ENCODE data around the gene SPATA46. TPM values are rescaled to one million over a fixed set of nuclear protein-coding genes. Genes with fewer than 3 reads are reported as not detected.
A peak's percentile ranks its signal among the peaks of the same experiment; 100 is the strongest.

SPATA46 gene
- total and polyA plus RNA-seq, 12 donors, result not detected

GRCh38 chr1:162417650-162418049 lies 41.0 kb upstream of the SPATA46 start:
- H3K4me3 ChIP-seq, result no peak overlapping the region
- no peaks in the 10 kb centered on the region for H3K27me3 ChIP-seq
- no peaks in the 10 kb centered on the region for H3K36me3 ChIP-seq (replicated peaks in 1 of 2)
- no peaks in the 10 kb centered on the region for H3K4me1 ChIP-seq (replicated peaks in 1 of 2)
- 63 to 75% (median 68%) methylated on average over 7 of the region's 7 CpGs for WGBS, 4 donors
- H3K9me3 ChIP-seq (replicated peaks in 1 of 3), result no peaks in the 10 kb centered on the region
- TF ChIP-seq POLR2A (IDR thresholded peaks at IDR 0.05), result no peak
- TF ChIP-seq, protein P1, sequence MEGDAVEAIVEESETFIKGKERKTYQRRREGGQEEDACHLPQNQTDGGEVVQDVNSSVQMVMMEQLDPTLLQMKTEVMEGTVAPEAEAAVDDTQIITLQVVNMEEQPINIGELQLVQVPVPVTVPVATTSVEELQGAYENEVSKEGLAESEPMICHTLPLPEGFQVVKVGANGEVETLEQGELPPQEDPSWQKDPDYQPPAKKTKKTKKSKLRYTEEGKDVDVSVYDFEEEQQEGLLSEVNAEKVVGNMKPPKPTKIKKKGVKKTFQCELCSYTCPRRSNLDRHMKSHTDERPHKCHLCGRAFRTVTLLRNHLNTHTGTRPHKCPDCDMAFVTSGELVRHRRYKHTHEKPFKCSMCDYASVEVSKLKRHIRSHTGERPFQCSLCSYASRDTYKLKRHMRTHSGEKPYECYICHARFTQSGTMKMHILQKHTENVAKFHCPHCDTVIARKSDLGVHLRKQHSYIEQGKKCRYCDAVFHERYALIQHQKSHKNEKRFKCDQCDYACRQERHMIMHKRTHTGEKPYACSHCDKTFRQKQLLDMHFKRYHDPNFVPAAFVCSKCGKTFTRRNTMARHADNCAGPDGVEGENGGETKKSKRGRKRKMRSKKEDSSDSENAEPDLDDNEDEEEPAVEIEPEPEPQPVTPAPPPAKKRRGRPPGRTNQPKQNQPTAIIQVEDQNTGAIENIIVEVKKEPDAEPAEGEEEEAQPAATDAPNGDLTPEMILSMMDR (IDR thresholded peaks at IDR 0.05), result no peak
- DNase-seq, result peak in 1 of 7 donors; percentile 22
- intact Hi-C loops (cut with DNase I), result no loop called here
- H3K27ac ChIP-seq, result no peak overlapping the region

DNA sequence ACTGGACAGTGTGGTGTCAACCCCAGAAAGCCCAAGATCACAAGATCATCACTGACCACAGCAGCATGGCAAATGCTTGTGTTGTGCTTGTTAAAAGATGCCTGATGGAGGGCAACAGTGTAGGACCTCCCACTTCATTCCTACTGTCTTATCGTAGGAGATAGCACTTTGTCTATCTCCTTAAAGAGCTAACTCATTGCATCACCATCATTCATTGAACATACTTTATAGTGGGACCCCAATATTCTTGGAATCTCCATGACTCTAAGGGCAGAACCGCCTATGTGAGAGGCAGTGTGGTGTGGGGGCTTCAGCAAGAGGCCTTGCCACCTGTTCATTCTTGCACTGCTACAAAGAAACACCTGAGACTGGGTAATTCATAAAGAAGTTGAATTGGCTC lies 40.3 kb upstream of the SPATA46 start:
- H3K27ac ChIP-seq, result peak overlapping the region in 1 of 5 donors; percentile 43
- H3K36me3 ChIP-seq (replicated peaks in 1 of 2), result no peaks in the 10 kb centered on the region
- WGBS, 4 donors, result 81 to 94% (median 82%) methylated on average over 2 of the region's 2 CpGs
- intact Hi-C loops (cut with DNase I), result no loop called here
- no peak for TF ChIP-seq POLR2A (IDR thresholded peaks at IDR 0.05)
- TF ChIP-seq, protein P1 (IDR thresholded peaks at IDR 0.05), result no peak
- no peaks in the 10 kb centered on the region for H3K9me3 ChIP-seq (replicated peaks in 1 of 3)
- no peak overlapping the region for H3K4me3 ChIP-seq
- H3K4me1 ChIP-seq (replicated peaks in 1 of 2), result no peaks in the 10 kb centered on the region
- H3K27me3 ChIP-seq, result no peaks in the 10 kb centered on the region
- peak in 5 of 7 donors; percentile 22 to 34 (median 30) for DNase-seq

DNA sequence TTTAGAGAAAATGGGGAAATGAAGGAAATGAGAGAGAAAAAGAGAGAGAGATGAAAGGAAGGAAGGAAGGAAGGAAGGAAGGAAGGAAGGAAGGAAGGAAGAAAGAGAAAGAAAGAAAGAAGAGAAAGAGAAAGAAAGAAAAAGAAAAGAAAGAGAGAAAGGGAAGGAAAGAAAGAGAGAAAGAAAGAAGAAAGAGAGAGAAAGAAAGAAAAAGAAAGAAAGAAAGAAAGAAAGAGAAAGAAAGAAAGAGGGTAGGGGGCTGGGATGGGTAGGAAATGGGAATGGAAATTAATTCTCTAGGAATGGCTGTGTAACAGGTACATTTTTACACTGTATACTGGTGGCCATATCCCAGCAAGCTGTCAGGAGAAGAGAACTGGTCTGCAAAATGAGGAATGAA lies 39.6 kb upstream of the SPATA46 start:
- Histone ChIP-seq H3K4me1 (replicated peaks in 1 of 2) (no peaks in the 10 kb centered on the region), H3K27ac (no peak overlapping the region), H3K36me3 (replicated peaks in 1 of 2) (no peaks in the 10 kb centered on the region), H3K9me3 (replicated peaks in 1 of 3) (no peaks in the 10 kb centered on the region), H3K4me3 (no peak overlapping the region), H3K27me3 (no peaks in the 10 kb centered on the region)
- intact Hi-C loops (cut with DNase I), result no loop called here
- TF ChIP-seq, protein P1 (IDR thresholded peaks at IDR 0.05), result no peak
- no peak for TF ChIP-seq POLR2A (IDR thresholded peaks at IDR 0.05)
- DNase-seq, result no peak

DNA sequence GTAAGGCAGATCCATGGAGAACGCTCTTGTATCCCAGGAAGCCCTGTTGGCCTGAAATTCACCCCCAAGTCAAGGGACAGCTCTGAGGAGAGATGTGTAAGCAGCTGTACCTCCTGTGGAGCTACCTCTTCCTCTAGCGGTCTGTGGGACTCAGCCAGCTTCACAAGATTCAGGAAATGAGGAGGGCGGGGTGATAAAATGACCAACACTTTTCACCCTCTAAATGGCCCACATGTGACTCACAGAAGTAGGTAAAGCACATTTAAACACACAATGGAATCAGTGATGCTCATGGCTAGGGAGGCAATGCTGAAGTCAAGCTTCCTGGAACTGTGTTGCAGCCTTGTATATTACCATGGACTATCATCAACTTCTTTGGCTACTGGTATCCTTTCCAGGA lies 35.3 kb upstream of the SPATA46 start, which contains the start of gene SH2D1B:
TSS of gene SH2D1B (minus strand) at position 135 of the 400 bp plus-strand sequence. CDS start at position 15, 120 bp downstream.
- Histone ChIP-seq H3K4me1 (replicated peaks in 1 of 2) (no peaks in the 10 kb centered on the region), H3K9me3 (replicated peaks in 1 of 3) (no peaks in the 10 kb centered on the region), H3K27me3 (no peaks in the 10 kb centered on the region), H3K4me3 (no peak within 1 kb of the TSS), H3K27ac (no peak within 1 kb of the TSS), H3K36me3 (replicated peaks in 1 of 2) (no peaks in the 10 kb centered on the region)
- WGBS, 4 donors, result 71 to 86% (median 80%) methylated on average over 3 of the region's 3 CpGs
- no peak for TF ChIP-seq POLR2A (IDR thresholded peaks at IDR 0.05)
- TF ChIP-seq, protein P1 (IDR thresholded peaks at IDR 0.05), result no peak
- no peak for DNase-seq
- intact Hi-C loops (cut with DNase I), result no loop called here
